Stimulated activated CD4-positive, alpha-beta T cell treated with anti-CD3 and anti-CD28 coated beads, TNF-alpha, amount 100 ng/mL, for 1 hour (primary cell): ENCODE measurements around the gene BCL11B.

Source experiments
- DNase-seq, 3 donors: peaks; one replicate each; pipeline ENCODE4 v3.0.0-alpha.2; 2020; ENCODE audit warnings: low read depth in 3 of 3, low spot score in 1 of 3

Gene BCL11B

DNA sequence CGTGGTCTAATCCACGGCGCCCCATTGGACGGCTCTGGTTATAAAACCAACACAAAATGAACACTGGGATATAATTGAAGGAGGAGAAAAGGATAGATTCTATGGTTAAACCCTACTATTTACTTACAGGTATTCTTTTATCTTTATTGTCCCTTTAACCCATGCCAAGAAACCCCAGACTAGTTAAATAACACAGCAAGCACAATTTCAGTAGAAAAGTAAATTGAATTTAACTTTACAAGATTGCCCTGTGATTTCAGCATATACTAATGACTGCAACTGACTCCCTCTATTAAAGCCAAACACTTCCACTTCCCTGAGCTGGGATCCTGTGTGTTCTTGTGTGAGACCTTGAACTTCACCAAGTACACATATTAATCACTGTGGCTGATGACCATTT, 45.3 kb downstream of the BCL11B start:
- no peak for DNase-seq

DNA sequence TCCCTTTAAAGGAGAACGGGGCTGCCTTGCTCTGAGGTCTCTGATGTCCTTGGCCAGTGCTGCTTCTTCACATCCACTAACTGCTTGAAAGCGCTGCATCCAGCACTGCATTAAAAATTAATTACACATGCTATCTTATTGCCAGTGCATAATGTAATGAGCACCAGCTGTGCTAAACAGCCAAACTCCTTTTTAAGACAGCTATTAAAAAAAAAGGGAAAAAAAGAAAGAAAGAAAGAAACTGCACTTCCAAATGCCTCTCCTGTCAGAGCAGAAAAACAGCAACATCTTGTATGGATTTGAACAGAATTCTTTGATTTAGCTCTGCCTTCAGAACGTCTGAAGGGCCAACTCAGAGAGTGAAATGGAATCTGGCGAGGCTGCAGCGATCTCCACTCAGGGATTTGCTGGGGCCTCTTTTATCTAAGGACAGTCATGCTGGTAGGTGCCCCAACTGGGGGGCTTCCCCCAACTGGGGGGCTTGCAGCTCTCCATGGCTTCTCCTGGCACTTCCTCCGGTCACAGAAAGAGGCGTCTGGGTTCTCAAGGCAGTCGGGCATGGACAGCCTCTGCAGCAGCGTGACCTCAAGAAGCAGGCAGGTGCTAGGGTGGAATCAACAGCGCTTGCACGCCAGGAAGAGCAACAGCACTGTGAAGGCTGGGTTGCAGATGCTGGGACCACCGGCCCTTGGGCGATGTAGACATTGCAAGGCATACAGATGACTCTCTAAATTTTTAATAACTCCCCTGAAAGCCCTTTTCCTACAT, 46.4 kb downstream of the BCL11B start:
- no peak for DNase-seq

DNA sequence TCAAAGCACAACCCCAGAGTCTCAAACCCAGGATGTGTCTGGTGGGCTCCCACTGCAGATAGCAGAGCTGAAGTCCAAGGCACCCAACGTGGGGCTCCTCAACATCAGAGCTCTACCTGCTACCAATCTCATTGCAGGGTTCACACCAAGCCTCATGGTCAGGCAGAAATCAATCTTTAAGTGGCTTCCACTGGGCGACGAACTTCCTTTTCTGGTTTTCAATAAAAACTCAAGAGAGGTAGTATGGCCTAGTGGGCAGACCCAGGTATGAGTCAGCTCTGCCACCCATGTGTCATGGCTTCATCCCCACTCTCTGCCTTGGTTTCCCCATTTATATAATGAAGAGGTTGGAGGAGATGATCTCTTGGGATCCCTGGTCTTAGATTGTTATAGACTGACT, 47.0 kb downstream of the BCL11B start:
- no peak for DNase-seq

DNA sequence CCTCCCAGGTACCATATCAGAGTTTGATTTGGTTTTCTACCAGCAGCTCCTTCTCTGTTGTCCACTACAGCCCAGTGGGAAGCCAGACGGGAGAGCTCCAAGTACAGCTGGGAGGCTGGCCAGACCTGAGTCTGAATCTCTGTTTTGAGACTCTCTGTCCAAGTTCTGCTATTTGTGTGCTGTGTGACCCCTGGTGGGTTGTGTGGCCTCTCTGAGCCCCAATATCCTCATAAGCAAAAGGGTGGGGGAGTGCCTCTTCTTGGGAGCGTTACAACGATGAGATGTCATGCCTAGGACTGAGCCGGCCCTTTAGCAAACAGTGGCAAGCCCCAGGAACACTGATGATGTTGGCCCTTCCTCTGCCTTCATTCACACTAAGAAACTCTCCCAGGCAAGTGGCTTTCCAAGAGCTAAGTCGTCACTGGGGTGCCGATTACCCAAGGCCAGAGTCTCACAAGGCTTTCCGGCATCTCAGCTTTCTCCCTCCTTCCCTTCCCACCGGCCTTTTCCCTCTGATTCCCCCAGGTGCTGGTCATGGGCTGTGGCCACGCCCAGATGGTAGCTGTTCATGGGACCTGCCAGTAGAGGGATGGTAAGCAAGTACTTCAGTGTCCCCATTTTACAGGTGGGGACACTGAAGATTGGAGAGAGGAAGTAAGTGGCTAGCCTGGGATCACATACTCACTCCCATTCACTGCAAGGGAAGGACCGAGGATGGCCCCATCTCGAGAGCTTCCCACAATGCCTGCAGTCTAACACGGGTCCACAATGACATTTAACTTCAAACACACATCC, 47.7 kb downstream of the BCL11B start:
- no peak for DNase-seq

DNA sequence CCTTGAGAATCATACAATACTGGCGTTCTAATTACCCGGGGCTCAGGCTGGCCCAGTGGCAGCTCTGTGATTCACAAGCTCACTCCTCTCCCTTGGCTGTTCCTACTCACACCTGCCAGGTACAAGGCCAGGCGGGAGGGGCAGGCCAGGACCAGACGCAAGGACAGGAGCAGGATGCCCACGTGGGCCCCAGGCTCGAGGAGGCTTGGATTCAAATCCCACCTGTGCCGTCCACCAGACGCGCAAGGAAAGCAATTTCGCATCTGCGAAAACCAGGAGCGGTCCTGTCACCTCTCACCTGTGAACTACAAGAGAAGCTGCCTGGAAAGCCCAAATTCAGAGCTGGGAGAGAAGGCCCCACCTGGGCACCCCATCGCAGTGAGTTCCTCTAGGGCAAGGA, 50.6 kb downstream of the BCL11B start:
- DNase-seq: no peak

DNA sequence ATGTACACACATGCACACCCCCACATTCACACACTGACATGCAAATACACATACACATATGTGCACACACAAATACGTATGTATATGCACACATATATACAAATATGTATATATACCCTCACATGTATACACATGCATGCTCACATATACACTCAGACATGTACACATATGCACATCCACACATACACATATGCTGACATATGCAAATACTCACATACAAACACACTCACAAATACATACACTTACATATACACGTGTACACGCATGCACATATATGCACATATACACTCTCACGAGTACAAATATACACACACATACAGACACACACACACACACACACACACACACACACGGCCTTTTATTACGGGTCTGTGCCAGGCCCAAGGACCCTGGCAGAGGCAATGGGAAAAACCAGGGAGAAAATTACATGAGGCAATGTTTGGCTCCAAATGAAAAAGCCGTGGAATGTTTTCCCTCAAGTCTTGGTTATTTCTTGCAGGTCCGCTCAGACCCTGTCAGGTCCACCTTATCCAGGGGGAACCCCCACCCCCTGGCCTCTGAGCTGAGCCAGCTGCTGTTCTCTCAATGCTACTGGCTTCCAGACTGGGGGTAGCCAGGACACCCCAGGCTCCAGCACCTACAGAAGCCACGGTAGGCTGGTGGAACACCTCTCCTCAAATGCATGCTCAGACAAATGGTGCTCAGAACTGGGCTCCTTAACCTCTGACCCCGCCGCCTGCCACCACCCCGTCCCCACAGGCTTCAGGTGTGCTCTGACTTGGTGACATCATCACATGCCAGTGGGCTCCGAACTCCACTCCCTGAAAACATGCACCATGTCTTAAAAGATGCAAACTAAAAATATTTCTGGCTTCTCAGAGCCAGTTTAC, 54.7 kb downstream of the BCL11B start:
- no peak for DNase-seq

DNA sequence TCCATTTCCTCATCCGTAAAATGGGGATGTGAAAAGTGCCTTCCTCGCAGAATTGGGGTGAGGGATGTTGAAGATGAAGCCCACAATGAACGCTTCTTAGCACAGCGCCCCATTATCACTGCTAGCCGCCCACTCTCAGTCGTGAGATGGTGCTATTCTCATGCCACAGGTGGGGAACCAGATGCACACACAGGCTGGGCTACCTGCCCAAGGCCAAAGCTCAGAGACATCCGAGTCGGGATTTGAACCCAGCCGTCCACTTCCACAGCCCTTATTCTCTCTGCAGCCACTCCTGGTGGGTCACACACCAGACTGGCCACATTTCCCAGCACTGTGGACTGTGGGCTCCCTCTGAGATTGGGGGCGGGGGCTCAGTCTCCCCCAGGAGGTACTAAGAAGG, 55.8 kb downstream of the BCL11B start:
- DNase-seq: no peak

DNA sequence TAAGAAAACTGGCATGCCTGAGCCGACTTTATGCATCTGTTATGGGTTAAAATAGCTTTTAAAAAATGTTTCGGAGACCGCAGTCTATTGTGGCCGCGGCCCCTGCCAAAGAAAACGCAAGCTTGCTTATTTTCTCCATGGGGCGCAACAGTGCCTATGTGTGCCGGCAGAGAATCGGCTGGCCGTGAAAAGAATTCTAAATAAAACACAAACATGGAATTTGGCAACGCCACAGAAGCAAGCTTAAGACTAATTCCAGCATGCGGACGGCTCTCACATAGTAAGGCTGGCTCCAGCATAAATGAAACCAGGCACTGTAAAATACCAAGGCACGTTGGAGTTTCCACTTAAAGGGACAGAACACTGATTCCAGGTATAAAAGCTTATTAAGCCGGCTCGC, 56.7 kb downstream of the BCL11B start:
- DNase-seq: no peak

DNA sequence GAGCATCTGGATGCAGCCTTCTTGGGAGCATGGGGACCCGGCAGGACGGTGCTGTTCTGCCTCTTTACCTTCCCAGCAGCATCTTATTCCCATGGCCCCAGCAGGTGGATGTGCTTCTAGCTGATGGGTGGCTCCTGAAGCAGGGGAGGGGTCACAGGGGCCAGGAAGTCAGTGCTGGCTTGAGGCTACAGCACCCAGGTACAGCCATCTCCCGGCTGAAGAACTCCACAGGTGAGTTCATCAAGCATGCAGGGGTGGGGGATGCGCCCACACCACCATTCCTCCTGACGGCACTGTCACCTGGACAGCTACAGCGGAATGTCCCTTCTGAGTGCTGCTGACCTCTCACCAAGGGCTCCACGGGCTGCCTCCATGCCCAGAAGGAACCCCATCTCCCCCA, 57.3 kb downstream of the BCL11B start:
- no peak for DNase-seq

DNA sequence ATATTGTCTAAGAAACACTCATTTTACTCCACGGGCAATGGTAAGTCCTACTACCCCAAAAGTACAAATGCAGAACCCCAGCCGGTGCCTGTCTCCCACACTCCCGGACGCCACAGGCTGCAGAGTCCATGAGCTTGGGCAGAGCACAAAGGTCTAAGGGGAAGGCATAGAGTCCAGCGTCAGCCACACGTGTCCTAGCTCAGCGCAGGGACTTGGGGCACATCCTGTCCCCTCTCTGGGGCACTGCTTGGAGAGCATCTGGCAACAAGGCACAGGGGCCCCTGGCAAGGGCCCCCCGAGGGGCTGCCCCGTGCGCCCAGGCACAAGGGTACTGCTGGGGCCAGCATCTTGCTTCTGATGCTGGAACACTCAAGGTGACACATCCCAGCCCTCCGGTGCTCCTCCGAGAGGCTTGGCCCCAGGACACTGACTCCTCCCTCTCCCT, 58.4 kb downstream of the BCL11B start:
- DNase-seq: no peak

DNA sequence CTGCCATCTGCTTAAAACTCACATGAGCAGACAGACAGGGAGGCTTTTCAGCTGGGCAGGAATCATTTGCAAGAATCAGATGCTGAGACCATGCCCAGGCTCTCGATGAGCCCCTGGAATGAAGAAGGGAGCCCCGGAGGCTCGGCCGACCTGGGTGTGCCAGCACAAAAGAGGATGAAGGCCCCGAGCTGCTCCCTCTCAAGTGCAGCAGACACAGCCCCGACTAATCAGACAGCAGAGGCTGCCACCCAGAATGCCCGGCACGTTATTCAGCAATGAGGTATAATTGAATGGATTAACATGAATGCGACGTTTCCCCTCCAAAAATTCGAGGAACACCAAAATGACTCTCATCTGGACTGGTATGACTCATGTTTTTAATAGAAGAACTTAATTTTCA, 58.9 kb downstream of the BCL11B start:
- DNase-seq: no peak

DNA sequence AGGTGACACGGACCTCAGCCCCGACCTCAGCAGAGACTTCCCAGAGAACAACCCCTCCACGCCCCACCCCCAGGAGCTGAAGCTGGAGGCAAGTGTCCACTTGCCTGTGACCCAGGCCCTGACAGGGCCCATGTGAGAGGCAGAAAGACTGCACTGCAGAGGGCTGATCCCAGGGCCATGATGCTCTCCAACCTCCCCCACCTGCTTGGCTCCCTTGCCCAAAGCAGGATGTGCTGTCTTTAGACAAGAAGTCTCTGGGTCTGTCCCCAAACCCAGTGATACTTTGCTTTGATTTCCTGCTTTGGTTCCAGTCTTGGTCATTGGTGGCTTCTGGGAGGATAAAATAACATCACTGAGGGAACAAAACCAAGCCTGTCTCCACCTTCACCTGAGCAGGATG, 59.4 kb downstream of the BCL11B start:
- DNase-seq: no peak

DNA sequence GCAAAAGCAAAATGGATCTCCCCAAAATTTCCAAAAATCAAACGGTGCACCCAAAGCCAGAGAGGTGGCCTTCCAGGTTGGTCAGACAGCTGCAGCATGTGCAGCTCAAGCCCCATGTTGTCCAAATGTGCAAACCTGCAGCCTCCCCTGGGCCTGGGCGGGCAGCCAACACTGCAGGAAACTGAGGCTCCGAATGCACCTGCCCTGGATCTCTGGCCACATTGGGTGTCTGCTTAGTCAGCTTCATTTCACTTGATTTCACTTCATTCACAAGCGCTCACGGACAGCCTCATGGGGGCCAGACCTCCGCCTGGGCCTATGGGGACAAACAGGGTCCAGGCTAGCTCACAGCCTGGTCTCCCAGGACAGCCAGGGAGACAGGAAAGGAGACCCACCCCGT, 59.8 kb downstream of the BCL11B start:
- DNase-seq: no peak

DNA sequence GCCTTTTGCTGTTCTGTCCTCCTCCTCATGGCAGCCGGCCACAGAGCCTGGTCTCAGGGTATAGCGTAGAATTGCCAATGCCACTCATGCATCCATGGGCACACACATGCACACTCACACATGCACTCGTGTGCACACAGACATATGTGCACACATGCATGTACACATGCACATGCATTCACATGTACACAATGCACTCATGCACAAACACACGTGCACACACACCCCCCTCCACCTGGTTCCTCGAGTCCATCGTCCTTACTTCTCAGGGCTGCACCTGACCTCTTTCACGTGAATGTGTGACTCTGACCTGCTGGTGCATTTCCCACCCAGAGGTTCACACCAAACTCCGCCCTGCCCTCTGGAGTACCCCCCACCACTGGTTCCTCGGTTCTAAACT, 60.6 kb downstream of the BCL11B start:
- DNase-seq: no peak

DNA sequence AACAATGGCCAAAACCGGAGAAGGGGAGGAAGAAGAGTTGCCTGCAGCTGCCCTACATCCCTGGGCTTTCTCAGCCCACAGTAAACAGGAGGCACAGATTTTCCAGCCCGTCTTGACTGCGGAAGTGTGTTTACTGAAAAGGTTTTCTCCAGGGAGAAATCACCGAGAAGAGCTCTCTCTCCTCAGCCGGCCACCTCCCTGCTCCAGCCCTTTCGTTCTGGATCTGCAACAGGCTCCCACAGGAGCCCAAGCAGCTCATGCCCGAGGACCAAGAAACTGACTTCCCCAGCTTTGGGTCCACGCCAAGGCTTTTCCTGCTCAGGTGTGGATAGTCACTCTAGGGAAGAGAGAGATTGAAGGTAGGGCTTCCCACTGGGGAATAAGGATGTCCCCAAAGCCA, 61.7 kb downstream of the BCL11B start:
- DNase-seq: no peak

DNA sequence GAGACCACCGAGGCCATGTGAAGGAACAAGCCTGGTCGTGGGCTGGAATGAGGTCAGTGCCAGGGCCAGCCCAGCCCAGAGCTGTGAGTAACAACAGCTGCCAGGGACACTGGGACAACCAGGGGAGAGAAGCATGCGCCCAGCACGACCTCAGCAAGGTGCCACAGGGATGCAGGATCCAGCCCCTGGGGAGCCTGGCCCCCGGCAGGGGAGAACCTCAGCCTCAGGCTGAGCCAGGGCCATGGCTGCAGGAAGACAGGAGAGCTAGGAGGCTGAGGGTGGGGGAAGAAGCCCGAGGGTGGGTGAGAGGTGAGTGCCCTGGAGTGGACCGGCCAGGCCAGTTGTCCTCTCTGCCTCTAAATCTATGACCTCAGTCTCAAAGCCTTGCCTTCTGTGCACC, 62.6 kb downstream of the BCL11B start:
- no peak for DNase-seq

DNA sequence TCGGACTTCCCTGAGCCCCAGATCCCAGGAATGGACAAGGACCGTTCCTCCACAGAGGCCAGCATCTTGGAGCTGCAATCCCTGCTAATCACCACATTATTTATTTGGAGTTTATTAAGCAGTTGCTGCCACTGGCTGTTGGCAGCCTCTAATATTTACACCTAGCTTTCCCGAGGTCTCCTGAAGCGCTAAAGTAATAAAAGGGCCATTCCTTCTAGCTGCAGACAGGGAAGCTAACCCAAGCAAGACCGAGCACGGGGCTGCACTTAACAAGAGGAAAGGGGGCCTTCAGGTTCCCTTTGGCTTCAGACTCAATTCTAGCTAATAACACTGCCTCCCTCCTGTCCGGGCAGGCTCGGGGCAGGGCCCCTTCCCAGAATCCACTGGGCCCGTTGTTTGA, 63.7 kb downstream of the BCL11B start:
- no peak for DNase-seq

DNA sequence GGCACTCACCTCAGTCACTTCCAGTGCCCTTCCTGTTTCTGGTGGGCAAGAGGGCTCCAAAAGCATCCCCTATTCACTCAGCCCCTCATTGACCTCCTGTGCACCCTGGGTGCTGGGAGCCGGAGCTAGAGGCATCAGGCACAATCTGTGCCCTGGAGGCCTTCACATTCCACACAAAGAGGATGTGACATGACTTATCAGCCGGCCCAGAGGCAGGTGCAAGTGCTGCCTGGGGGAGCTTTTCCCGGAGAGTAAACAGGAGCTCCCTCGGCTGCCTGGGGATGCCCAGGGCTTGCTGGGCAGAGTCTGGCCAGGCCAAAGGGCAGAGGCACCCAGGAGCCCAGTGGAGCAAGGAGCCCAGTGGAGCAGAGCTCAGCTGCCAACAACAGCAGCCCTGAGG, 64.5 kb downstream of the BCL11B start:
- no peak for DNase-seq

DNA sequence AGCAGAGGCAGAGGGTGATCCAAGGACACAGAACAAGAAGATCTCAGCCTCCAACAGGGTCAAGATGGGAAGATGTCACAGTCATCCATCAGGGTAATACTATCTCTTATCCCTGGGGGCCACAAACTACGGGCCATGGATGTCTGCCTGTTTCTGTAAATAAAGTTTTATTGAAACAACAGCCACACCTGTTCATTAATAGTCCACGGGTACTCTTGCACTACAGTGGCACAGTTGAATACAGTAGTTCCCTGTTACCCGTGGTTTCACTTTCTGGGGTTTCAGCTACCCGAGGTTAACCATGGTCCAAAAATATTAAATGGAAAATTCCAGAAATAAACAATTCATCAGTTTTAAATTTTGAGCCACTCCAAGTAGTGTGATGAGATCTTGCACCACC, 65.9 kb downstream of the BCL11B start:
- no peak for DNase-seq

DNA sequence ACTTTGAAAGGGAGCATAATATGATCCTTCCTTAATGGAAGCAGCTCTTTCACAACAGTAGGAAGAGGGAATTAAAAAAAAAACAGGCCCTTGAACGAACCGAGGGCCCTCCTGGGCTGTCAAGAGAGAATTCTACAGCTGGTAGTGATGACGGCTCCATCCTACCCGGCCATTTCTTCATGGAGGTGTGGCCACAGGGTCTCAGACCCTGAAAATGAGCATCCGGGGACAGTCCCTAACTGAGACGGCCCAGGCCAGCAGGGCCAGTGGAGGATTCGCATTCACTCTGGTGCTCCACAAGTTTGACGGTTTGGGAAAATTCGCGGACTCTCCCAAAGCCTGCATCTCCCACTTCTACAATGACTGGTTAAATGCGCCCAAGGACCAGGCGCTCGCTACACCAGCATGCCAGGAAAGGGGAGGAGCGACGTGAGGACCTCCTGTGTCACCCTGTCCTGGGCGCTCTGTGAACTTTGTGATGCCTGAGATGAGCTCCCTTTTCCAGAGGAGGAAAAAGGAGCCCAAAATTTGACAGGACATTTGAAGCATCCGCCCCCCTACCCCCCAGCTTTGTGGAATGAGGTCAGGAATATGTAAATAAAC, 66.8 kb downstream of the BCL11B start:
- no peak for DNase-seq

DNA sequence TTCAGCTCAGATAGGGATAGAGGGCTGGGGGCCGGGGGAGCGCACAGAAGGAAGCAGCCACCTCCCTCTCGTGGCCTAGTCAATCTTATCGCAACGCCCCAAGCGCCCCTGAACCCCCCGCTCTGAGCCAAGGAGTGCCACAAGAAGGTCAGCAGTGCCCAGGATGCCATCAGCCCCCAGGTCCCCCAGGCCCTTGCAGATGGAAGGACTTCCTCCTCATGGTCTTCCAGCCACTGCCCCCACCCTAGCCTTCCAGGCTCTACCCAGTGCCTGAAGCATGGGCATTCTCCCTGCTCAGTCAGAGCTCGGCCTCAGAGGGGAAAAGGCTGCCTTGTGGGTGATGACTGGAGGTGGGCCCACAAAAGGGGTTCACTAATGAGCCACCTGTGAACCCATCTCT, 68.2 kb downstream of the BCL11B start:
- no peak for DNase-seq
